NCI-H2227 treated with DMSO at 0.1 percent for 48 hours (cell line): Measurements from ENCODE around the gene ANO2.
A peak's percentile ranks its signal among the peaks of the same experiment; 100 is the strongest.
"Not testable (repeated sequence)": the region's sequence is repeated elsewhere in the genome, so short reads cannot be mapped to it uniquely, and the experiment has no call there.

ENCODE experiments used
- DNase-seq: peaks from one replicate; lab custom pipeline; 2025; lab: John Stamatoyannopoulos, UW

Gene ANO2

DNA sequence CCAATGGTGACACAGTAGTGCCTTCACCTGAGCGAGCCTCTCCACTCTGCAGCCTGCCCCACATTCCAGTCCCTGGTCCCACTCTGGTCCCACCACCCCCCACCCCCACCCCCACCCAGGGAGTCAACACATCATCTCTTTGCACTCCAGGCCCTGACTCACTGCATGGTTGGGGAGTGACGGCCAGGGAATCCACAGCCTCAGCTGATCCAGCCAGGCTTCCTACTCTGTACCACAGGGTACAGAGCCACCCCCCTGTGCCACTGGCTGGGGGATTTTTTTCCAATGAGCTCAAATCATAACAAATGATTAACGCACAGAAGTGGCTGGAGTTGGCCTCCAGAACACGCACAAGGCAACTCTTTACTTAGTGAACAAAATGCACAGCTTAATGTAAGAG lies 279.4 kb downstream of the ANO2 start:
- no peak for DNase-seq

DNA sequence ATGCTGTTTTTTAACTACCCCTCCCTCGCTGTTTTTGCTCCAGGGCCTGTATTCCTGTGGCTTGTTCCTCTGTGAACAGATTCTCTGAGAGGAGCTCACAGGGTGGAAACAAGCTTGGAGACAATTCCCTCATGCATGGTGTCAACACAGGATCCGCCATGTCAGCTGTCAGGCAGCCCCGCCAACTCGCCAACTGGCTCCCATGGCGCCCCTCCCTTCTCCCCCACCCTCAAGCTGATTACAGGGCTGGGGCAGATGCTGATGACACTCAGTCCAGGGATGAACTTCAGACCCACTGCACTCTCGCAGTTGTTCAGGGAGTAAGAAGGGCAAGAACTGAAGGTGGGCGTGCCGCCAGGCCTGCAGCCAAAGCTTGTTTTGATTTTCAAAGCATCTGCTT lies 283.2 kb downstream of the ANO2 start:
- DNase-seq, result no peak

DNA sequence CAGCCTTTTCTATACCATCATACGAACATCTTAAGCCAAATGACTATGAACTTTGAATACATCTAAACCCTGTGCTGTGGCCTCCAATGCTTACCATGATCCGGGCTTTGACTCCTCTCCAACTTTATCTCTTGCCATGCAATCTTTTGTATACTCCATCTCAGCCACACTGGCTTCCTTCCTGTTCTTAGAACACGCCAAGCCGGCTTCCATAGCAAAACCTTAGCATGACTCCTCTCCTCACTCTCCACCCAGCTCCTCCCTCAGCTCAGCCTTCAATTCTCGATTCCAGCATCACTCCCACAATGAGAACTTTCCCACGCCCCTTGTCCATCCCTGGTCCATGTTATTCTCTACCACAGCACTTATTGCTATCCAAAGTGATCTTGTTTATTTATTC lies 284.8 kb downstream of the ANO2 start:
- no peak for DNase-seq

DNA sequence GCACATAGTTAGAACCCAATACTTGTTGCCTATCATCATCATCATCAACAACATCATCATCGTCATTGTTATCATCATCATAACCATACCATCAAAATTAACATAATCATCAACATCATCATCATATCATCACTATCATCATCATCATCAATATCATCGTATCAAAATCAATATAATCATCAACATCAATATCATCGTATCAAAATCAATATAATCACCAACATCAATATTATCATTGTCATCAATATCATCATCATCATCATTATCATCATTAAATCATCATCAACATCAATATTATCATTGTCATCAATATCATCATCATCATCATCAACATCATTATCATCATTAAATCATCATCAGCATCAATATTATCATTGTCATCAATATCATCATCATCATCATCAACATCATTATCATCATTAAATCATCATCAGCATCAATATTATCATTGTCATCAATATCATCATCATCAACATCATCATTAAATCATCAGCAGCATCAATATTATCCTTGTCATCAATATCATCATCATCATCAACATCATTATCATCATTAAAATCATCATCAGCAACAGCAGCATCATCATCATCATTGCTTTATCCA lies 286.6 kb downstream of the ANO2 start:
- not testable (repeated sequence) for DNase-seq

DNA sequence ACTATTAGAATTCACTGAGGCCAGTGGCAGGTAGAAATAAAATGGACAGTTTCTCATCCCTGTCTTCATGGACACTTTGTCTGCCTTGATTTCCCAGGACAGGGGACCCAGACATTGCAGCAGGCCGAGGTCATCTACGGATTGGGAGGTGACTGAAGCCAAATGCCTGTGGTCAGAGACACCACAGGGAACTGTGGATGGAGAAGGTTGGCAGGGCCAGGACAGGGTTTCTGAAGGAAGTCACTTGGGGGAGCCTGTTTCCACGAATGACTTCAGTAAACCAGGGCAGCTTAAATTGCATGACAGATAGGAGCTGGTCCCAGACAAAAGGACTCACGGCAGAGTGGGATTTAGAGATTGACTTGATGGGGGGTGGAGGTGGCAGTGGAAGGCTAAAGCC lies 288.2 kb downstream of the ANO2 start:
- no peak for DNase-seq

DNA sequence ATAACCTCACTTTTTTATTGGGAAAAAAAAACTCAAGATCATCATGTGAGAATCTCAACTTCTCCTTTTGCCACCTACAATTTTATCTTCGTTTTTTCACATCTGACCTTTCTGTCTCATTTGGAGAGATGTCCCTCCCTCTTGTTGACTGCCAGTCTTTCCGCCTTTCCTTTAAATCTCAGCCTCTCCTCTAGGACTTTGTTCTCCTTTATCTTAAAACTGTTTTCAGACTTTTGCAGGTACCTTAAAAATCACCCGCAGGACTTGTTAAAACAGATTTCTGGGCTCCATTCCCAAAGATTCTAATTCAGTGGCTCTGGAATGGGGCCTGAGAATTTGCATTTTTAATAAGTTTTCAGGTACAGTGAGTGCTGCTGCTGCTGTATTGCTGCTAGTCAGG lies 289.9 kb downstream of the ANO2 start:
- no peak for DNase-seq

DNA sequence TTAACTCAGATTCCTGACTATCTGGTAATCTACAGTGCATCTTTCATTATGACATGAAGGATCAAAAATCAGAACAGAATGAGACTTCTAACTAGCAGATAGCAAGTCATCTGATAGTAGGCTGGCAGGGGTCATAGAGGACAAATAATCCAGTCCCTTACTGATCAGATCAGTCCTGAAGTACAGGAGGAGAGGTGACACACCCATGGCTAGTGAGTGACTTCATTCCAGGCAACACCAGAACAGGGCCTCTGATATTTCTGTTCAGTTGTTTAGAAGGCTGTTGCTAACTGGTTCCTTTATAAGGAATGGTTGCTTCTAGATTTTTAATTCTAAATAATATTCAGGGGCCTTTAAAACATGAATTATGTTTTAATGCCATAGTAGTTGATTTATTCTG lies 291.0 kb downstream of the ANO2 start:
- DNase-seq, result no peak

DNA sequence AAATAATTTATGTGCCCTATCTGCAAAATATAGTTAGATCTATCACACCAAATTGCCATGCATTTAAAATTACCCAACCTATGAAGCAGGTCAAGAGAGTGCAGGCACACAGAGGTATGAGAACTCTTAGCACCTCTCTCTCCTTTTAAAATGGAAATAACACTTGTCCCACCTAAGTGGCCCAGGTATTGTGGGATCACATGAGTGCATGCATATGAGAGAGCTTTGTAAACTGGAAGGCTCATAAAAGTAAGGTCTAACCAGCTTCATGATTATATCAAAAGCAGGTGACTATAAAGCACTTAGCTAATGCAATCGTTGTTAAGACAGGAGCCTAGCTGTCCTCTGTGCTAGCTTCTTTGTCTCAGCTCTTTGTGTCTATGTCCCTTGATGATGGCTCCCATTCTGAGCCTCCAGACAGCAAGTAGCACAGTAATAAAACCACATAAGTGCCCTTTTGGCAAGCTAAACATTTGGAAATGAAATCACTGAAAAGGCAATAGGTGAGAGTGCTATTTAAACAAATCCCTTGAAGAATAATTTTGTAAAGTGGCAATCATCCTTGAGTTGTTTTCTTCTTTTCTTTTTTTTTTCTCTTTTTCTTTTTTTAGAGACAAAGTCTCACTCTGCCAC lies 294.1 kb downstream of the ANO2 start:
- peak; percentile 3 for DNase-seq

DNA sequence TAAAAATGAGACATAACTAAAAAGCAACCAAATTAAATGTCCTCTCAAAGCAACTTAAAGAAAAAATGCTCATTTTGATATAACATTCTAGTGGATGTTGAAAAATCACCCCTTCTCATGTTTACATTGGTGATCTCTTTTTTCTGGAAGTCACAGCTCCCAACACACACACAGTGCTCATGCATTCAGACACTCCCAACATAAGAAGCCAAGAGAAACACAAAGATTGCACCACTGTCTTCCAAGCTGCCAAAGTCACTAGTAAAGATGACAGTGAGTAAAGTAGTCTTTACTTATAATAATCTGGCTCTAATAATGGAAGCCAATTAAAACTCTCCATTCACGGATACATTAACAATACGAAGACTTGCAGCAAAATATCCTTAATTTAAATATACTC lies 294.8 kb downstream of the ANO2 start:
- DNase-seq, result no peak

DNA sequence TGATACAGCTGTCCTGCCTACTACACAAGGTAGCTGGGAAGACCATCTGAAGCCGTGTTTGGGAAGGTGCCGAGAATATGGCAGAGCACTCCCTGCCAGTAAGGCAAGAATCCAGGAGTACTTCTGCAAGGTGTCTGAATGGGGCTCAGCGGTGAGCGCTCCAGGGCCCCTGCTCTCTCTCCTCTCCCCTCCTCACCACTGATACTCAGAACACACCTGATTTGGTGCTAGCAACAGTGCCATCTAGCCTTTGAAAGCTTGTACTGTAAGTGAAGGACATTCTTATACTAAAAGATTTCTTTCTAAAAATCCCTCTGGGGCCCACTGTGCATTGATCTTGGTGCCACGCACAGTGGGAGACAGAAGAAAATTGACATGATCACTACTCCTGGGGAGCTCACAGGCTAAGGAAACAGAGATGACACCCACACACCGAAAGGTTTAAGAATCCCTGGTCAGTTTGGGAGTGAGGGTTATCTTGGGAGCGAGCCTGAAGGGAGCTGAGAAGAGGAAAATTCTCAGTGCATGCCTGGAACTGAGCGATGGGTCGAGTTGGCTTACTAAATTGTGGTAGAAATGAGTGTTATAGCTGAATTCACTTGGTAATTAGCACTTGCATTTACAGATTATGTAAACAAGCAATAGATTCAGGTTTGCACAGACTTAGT lies 296.2 kb downstream of the ANO2 start:
- DNase-seq, result peak; percentile 34

DNA sequence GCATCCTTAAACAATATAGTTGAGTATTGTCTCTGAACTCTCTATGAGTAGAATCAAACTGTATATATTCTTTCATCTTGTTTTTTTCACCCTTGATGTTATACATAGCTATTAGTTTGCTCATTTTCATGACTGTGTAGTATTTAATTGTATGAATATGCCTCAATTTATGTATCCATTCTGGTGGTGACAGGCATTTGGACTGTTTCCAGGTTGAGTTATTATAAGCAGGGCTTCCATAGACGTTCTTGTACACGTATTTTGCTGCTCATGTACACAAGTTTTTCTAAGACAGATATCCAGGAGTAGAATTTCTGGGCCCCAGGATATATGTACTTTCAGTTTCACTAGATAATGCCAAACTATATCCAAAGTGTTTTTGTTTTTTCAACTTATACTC lies 301.8 kb downstream of the ANO2 start:
- DNase-seq, result no peak

DNA sequence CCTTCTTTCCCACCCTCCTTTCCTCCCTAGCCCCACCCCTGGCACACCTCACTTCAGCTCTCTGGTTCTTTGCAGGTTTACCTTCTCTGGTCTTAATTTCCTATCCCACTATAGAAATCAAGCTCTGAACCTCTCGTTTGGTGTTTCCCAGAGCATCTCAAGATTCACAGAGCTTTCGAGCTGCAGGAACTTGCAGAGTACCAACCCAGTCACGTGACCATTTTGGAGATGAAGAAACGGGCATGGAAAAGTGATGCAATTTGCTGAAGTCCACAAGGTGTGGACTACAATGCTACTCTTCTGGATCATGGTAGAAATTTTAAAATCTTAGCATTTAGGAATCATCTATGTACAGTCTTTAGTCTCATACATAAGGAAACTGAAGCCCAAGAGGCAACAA lies 307.4 kb downstream of the ANO2 start:
- DNase-seq, result no peak

DNA sequence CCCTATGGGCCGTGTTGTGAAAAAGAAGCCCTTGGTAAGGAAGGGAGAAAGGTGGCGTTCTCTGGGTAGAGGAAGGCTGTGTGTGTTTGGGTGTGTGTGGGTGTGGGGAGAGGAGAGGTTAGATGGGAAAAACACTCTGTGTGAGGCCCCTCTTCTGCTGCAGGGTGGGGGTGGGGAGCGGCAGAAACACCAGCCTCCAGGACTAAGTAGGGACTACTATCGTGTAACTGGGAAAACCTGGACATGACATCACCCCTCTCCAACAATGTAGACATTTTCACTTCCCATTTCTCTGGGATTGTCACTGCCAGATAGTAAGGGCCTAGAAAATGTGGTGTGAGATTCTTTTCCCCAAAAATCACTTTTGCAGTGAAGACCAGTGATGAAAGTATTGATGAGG lies 308.2 kb downstream of the ANO2 start:
- DNase-seq, result no peak

DNA sequence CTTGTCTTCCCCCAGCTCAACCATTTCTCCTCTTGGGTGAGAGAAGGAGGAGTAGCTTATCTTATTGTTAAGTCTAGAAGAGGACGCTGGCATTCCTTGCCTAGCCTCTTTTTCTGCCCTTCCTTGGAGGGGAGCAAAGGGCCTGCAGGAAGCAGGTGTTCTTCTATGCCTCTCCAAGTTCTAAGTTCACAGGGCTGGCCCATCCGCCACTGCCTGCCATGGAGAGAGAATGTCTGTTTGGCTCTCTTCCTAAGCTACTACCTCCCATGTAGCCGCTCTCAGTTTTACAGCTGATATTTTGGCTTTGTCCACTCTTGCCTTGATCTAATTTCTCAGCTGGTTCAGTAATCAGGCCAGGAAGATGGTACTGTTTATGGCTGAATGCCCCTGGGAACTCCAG lies 312.0 kb downstream of the ANO2 start:
- no peak for DNase-seq

DNA sequence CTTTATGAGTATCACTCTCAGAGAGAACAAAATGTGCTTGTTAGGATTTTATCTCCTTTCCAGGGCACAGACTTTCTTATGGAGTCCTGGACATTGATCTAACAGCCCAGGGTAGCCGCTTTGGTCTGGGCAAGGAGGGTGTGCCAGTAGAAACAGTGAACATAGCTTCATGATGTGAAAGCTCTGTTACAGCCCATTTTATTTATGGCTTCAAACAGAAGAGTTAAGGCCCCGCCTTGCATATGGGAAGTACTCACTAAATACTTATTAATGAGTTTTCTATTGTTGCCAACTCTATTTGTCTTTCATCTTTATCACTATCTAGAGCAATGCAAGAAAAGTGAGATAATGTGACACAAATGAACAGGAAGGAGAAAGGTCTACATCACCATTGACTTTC lies 312.6 kb downstream of the ANO2 start:
- no peak for DNase-seq

DNA sequence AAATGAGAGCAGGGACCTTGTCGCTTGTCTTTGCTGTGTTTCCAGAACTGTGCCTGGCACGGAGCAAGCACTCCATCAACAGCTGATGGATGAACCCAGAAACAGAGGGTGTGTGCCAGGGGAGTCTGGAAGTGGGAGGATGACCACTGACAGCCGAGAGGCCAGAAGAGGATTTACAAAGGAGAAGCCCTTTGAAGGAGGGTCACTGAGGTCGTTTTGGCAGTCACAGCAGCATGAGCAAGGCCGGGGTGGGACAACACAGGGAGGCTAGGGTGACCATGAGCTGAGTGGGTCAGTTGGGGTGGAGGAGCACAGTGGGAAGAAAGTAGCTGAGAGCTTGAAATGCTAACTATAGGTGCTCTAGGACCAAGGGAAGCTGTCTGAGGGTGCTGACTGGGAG lies 313.6 kb downstream of the ANO2 start:
- no peak for DNase-seq

DNA sequence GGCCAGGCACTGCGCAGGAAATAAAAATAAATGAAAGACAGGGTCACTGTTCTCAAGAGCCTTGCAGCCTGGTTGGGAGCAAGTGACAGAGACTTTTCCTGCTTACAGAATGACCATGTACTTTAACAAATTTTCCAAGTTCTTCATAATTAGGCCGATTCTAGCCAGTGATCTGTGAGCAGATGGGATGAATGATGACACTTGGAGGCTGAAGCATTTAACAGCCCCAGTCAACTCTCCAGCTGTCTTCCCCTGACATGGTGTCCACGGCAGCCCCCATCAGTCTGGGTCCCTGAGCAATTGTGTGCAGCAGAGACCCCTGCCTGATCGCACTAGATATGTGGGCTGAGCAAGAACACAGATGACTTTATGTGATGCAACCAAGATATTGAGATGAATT lies 314.3 kb downstream of the ANO2 start:
- no peak for DNase-seq

DNA sequence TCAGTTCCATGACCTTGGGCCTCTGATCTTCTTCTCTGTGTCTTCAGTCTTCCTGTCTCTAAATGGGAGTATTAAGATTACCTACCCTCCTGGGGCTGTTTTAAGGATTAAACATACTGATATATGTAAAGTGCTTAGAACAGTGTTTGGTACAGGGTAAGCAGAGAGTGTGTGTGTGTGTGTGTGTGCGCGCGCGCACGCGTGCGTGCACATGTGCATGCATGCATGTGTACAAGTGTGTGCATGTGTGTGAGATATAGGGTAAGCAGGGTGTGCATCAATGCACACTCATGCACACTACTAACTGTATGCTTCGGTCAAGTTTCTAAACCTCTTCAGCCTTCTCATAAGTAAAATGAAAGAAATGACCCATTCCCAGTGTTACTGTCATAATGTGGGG lies 316.6 kb downstream of the ANO2 start:
- DNase-seq, result no peak

DNA sequence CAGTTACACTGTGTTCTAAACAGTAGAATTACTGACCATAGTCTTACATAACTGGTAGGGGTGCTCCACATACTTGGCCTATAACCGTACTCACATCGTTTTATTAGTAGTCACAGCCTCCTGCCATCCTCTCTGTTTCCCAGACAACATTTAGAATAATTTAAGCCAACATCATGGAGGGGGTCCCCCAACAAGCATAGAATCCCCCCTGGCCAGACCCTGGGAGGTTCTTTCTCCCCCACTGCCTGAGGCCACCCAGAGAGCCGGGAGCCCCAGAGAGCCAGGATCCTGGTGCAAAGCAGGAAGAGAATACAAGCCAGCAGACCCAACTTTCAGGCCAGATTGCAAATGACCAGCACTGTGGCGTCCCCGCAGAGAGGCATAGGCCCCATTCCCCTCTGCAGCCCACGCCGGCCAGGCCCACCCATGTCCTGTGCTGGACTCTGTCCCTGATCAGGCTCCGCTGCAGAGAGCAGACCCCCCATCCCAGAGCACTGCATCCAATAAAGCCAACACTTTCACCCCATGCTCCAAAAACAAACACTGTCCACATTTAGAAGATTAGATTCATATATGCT lies 317.9 kb downstream of the ANO2 start:
- DNase-seq, result no peak

DNA sequence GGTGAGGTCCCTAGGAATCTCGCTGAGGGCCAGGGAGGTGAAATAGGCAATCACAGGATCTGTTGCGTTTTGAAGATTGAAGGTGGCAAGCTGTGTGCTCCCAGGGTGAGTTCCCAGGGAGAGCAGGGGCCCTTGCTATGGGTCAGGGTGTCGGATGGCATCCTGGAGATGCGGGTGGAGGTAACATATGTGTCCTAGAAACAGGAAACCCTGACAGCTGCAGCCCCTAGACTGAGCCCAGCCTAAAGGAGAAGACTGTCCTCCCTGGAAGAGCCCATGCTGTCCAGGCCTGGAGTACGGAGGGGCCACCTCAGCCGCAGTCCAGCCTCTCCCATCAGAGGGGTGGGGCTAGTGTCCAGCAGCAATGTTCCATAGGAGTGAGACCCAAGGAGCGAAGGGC lies 318.9 kb downstream of the ANO2 start:
- no peak for DNase-seq

DNA sequence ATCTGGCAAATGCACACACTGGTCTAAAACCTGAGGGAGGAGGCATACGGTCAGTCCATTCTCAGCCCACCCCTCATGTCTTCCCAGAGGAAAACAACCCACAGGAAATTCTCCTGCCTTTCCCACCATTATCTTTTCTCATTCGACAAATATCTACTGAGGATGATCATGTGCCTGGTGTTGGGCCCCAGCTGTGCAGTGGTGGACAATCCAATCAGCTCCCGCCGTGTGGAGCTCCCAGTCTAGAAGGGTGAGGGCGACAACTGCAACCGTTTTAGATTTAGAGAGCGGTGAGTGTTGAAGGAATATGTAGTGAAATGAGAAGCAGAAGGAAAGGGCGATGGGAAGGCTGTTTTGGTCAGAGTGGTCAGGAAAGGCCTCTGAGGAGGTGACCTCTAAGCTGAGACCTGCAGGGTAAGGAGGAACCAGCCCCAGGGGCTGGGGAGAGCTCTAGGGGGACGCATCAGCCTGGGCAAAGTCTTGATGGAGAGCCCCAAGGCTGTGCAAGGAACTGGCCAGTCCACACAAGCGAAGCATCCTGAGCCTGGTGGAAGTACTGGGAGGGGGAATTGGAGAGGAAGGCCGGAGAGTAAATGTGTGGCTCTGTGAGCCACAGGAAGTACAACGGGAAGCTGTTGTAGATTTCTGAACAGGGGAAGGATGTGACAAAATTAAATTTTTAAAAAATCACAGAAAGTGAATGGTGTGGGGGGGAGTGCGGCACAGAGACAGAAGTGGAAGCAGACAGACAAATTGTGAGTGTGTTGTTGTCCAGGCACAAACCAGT lies 320.4 kb downstream of the ANO2 start:
- DNase-seq, result no peak

DNA sequence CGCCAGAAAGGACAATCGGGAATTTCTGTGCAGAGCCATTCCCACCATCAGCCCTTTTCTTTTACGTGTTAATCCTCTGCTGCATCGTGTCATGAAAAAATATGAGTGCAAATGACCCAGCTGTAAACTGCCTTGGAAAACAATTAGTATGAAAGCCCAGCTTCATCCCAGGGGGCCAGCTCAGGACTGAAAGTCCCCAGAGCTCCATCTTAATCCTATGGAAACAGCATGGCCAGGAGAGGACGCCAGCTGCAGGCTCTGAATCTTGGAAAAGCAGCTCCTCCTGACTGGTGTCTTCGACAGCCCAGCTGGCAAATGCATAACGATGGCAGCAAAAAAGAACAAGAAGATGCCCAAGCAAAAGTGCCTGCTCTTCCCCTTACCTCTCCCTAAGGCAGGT lies 321.6 kb downstream of the ANO2 start:
- DNase-seq, result no peak

DNA sequence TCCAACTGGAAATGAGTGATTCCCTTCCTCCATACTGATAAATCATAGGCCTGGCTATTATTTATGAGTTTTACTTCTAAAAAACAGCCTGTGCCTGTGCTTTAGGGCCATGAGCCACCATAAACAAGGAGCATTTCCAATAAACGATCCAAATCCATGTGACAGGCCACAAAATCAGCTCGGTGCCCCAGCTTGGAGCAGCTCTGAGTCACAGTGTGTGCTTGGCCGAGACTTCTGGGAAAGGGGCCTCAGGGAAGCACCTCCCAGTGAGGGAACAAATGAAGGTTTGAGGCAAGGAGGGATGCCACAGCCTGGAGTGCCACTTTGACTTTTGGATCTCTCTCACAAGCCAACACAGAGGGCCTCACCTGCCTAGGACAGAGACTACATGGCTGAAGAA lies 322.8 kb downstream of the ANO2 start:
- no peak for DNase-seq
